HEK293T (cell line): ENCODE data around the gene USP34.

Source experiments
- ARNT ChIP-seq: fragments of 450-650 bp; IDR thresholded peaks from 2 replicates; pipeline ENCODE4 v1.6.1; 2017; ENCODE audit warnings: mild to moderate bottlenecking
- CTBP1 ChIP-seq: fragments of 450-650 bp; IDR thresholded peaks from 2 replicates; pipeline ENCODE4 v1.6.1; 2016; ENCODE audit warnings: borderline replicate concordance
- ELF4 ChIP-seq: fragments of 450-650 bp; IDR thresholded peaks from 2 replicates; pipeline ENCODE4 v1.6.1; 2017; ENCODE audit warnings: antibody characterized with exemption
- FOXA1 ChIP-seq: fragments of 450-650 bp; IDR thresholded peaks from 2 replicates; pipeline ENCODE4 v1.6.1; 2016; ENCODE audit warnings: mild to moderate bottlenecking
- FOXK2 ChIP-seq: fragments of 450-650 bp; IDR thresholded peaks from 2 replicates; pipeline ENCODE4 v1.6.1; 2016; ENCODE audit warnings: mild to moderate bottlenecking
- FOXM1 ChIP-seq: fragments of 450-650 bp; IDR thresholded peaks from 2 replicates; pipeline ENCODE4 v1.6.1; 2017; ENCODE audit warnings: mild to moderate bottlenecking, borderline replicate concordance
- HDGF ChIP-seq: fragments of 450-650 bp; IDR thresholded peaks from 2 replicates; pipeline ENCODE4 v1.6.1; 2017; ENCODE audit warnings: antibody characterized with exemption, borderline replicate concordance
- NFRKB ChIP-seq: fragments of 450-650 bp; IDR thresholded peaks from 2 replicates; pipeline ENCODE4 v1.6.1; 2016; ENCODE audit warnings: mild to moderate bottlenecking, moderate library complexity
- PKNOX1 ChIP-seq: fragments of 450-650 bp; IDR thresholded peaks from 2 replicates; pipeline ENCODE4 v1.6.1; 2016
- SUZ12 ChIP-seq: fragments of 450-650 bp; IDR thresholded peaks from 2 replicates; pipeline ENCODE4 v1.6.1; 2016; ENCODE audit warnings: mild to moderate bottlenecking
- TARDBP ChIP-seq: fragments of 450-650 bp; IDR thresholded peaks from 2 replicates; pipeline ENCODE4 v1.6.1; 2016
- ZNF384 ChIP-seq: fragments of 450-650 bp; IDR thresholded peaks from 2 replicates; pipeline ENCODE4 v1.6.1; 2016

- no peak for TF ChIP-seq ZNF384
- TF ChIP-seq FOXM1, result no peak
- no peak for TF ChIP-seq SUZ12
- no peak for TF ChIP-seq FOXA1
- no peak for TF ChIP-seq FOXK2
- TF ChIP-seq NFRKB, result no peak
- no peak for TF ChIP-seq CTBP1
- no peak for TF ChIP-seq TARDBP
- no peak for TF ChIP-seq ELF4
- TF ChIP-seq PKNOX1, result no peak
- TF ChIP-seq HDGF, result no peak
- TF ChIP-seq ARNT, result no peak
Measured at GRCh38 chr2:61356261-61356957, 114.5 kb downstream of the USP34 start.
